Uterus (tissue), 4 donors: Measurements from ENCODE around the gene BHLHA9. TPM values are rescaled to one million over a fixed set of nuclear protein-coding genes. Genes with fewer than 3 reads are reported as not detected.

Experiments used
- DNase-seq, 2 donors: peaks; one replicate each; pipeline ENCODE4 v3.0.0-alpha.2; 2019 to 2020
- H3K27ac ChIP-seq, 2 donors: fragments of 200-600 bp; sonication (generic); 1 replicate in 1 of 2; 2 replicates in 1 of 2; pipeline ENCODE4 v1.5.1; 2016 to 2018
- H3K27me3 ChIP-seq, 2 donors: fragments of 200-600 bp; sonication (generic); one replicate each; pipeline ENCODE4 v1.5.1; 2018 to 2019; ENCODE audit warnings: control low read depth in 1 of 2
- H3K36me3 ChIP-seq, 2 donors: fragments of 200-600 bp; sonication (generic); one replicate each; pipeline ENCODE4 v1.5.1; 2019; ENCODE audit warnings: control low read depth in 1 of 2
- H3K4me1 ChIP-seq, 2 donors: fragments of 200-600 bp; sonication (generic); one replicate each; pipeline ENCODE4 v1.5.1; 2018 to 2019; ENCODE audit warnings: control low read depth in 1 of 2
- H3K4me3 ChIP-seq, 2 donors: fragments of 200-600 bp; sonication (generic); 1 replicate in 1 of 2; 2 replicates in 1 of 2; pipeline ENCODE4 v1.5.1; 2018 to 2019; ENCODE audit warnings: mild to moderate bottlenecking in 1 of 2
- H3K9me3 ChIP-seq, 2 donors: fragments of 200-600 bp; sonication (generic); one replicate each; pipeline ENCODE4 v1.5.1; 2019; ENCODE audit warnings: control low read depth in 1 of 2
- CTCF ChIP-seq, 4 experiments: fragments of 200-600 bp in 2 of 4; fragments of 450-650 bp in 2 of 4; sonication (generic) in 2 of 4; IDR thresholded peaks; one replicate each; pipeline ENCODE4 v1.5.1; 2016 to 2019; ENCODE audit warnings: antibody characterized with exemption in 4 of 4, mild to moderate bottlenecking in 2 of 4, moderate library complexity in 1 of 4
- POLR2A ChIP-seq, 2 donors: fragments of 450-650 bp; IDR thresholded peaks; one replicate each; pipeline ENCODE4 v1.6.1; 2016; ENCODE audit warnings: antibody characterized with exemption in 2 of 2, mild to moderate bottlenecking in 1 of 2, moderate library complexity in 1 of 2
- intact Hi-C: fragments of 100-400 bp; cut with DNase I; formaldehyde crosslinking; loops from one replicate; pipeline ENCODE4 v1.15.1; 2023; ENCODE audit warnings: low total_unique reads
- total RNA-seq, 4 donors: library from RNA; depleted of rRNA in 3 of 4; stranded (reverse); fragments of >200 nt in 3 of 4; gene quantifications; one replicate each; pipeline versions ENCODE4 v1.1.0 to v1.2.4, GENCODE V29; 2014 to 2023
- donor health status: DM: yes; HTN: yes; CAD: no.

BHLHA9 gene
- total RNA-seq, 4 donors from 2014 or later, result not detected

- intact Hi-C loops, result loop anchor here (10.0 kb wide), 1 partner anchor 83 kb away; no protein-coding TSS in a partner anchor
- H3K36me3 ChIP-seq, result no peaks in the 10 kb centered on the region
- TF ChIP-seq POLR2A (IDR thresholded peaks at IDR 0.05) (no peak), CTCF (IDR thresholded peaks at IDR 0.05) (no peak)
- no peak overlapping the region for H3K4me3 ChIP-seq
- DNase-seq, result no peak
- no peak overlapping the region for H3K27ac ChIP-seq
- no peaks in the 10 kb centered on the region for H3K9me3 ChIP-seq
- H3K4me1 ChIP-seq, result no peaks in the 10 kb centered on the region
- no peaks in the 10 kb centered on the region for H3K27me3 ChIP-seq
Observed at GRCh38 chr17:1251866-1252608, 18.2 kb upstream of the BHLHA9 start.

- Histone ChIP-seq H3K4me1 (peaks cover 0 to 2% of the 10 kb centered on the region in 2 donors), H3K27ac (no peak overlapping the region), H3K4me3 (no peak overlapping the region), H3K36me3 (no peaks in the 10 kb centered on the region), H3K27me3 (no peaks in the 10 kb centered on the region), H3K9me3 (no peaks in the 10 kb centered on the region)
- DNase-seq, result no peak
- intact Hi-C loops, result loop anchor here (10.0 kb wide), 1 partner anchor 80 kb away; no protein-coding TSS in a partner anchor
- no peak for TF ChIP-seq POLR2A (IDR thresholded peaks at IDR 0.05)
- TF ChIP-seq CTCF (IDR thresholded peaks at IDR 0.05), result no peak
Observed at GRCh38 chr17:1255041-1255440, 15.2 kb upstream of the BHLHA9 start.

- H3K36me3 ChIP-seq, result no peaks in the 10 kb centered on the region
Observed at GRCh38 chr17:1256699-1257098, 13.5 kb upstream of the BHLHA9 start.

GRCh38 chr17:1260086-1260769 lies 10.0 kb upstream of the BHLHA9 start:
- no peaks in the 10 kb centered on the region for H3K27me3 ChIP-seq
- no peaks in the 10 kb centered on the region for H3K9me3 ChIP-seq
- intact Hi-C loops, result no loop called here
- no peak for DNase-seq
- H3K27ac ChIP-seq, result peak overlapping the region; percentile 42 to 49
- peak overlapping the region; percentile 28 to 40 for H3K4me3 ChIP-seq
- no peak for TF ChIP-seq CTCF (IDR thresholded peaks at IDR 0.05)
- no peak for TF ChIP-seq POLR2A (IDR thresholded peaks at IDR 0.05)
- peaks cover 0 to 6% of the 10 kb centered on the region in 2 donors for H3K4me1 ChIP-seq
- H3K36me3 ChIP-seq, result no peaks in the 10 kb centered on the region

More at GRCh38 chr17:1256699-1257098, 13.5 kb upstream of the BHLHA9 start:
- Histone ChIP-seq H3K4me1 (peaks cover 0 to 6% of the 10 kb centered on the region in 2 donors), H3K9me3 (no peaks in the 10 kb centered on the region), H3K27ac (no peak overlapping the region), H3K27me3 (no peaks in the 10 kb centered on the region), H3K4me3 (no peak overlapping the region)
- intact Hi-C loops, result loop anchor here (10.0 kb wide), 1 partner anchor 78 kb away; no protein-coding TSS in a partner anchor
- TF ChIP-seq CTCF (IDR thresholded peaks at IDR 0.05) (no peak), POLR2A (IDR thresholded peaks at IDR 0.05) (no peak)
- DNase-seq, result no peak

GRCh38 chr17:1260770-1261161 lies 9.5 kb upstream of the BHLHA9 start:
- H3K36me3 ChIP-seq, result no peaks in the 10 kb centered on the region
- H3K27me3 ChIP-seq, result no peaks in the 10 kb centered on the region
- H3K4me1 ChIP-seq, result peaks cover 0 to 6% of the 10 kb centered on the region in 2 donors
- TF ChIP-seq POLR2A (IDR thresholded peaks at IDR 0.05) (no peak), CTCF (IDR thresholded peaks at IDR 0.05) (no peak)
- H3K4me3 ChIP-seq, result no peak overlapping the region
- intact Hi-C loops, result no loop called here
- DNase-seq, result no peak
- H3K27ac ChIP-seq, result no peak overlapping the region
- H3K9me3 ChIP-seq, result no peaks in the 10 kb centered on the region
